GM21717 (cell line): ENCODE measurements around the gene UNC80.
A peak's percentile ranks its signal among the peaks of the same experiment; 100 is the strongest.

Source experiments
- ATAC-seq: cut with Tn5 transposase; IDR thresholded peaks from one replicate; pipeline ENCODE4 v1.9.1; 2021; ENCODE audit warnings: mild to moderate bottlenecking, moderate library complexity; ENCODE audit not compliant: unreplicated experiment

The UNC80 gene

GRCh38 chr2:209808521-209808920 lies 36.9 kb downstream of the UNC80 start:
- ATAC-seq = no peak

GRCh38 chr2:209809256-209809655 lies 37.6 kb downstream of the UNC80 start:
- ATAC-seq = no peak

GRCh38 chr2:209817844-209818271 lies 46.2 kb downstream of the UNC80 start:
- no peak for ATAC-seq

- no peak for ATAC-seq
Observed at GRCh38 chr2:209818939-209819338, 47.3 kb downstream of the UNC80 start.

- no peak for ATAC-seq
Observed at GRCh38 chr2:209821806-209822205, 50.2 kb downstream of the UNC80 start.

GRCh38 chr2:209823484-209823883 lies 51.9 kb downstream of the UNC80 start:
- ATAC-seq = no peak

- no peak for ATAC-seq
Observed at GRCh38 chr2:209824391-209824790, 52.8 kb downstream of the UNC80 start.

- ATAC-seq = no peak
Observed at GRCh38 chr2:209830722-209831465, 59.3 kb downstream of the UNC80 start.

- ATAC-seq = no peak
Observed at GRCh38 chr2:209834767-209835166, 63.1 kb downstream of the UNC80 start.

- no peak for ATAC-seq
Observed at GRCh38 chr2:209840434-209840833, 68.8 kb downstream of the UNC80 start.

GRCh38 chr2:209845666-209846065 lies 74.0 kb downstream of the UNC80 start:
- no peak for ATAC-seq

- no peak for ATAC-seq
Observed at GRCh38 chr2:209864716-209865295, 93.2 kb downstream of the UNC80 start.

- ATAC-seq = no peak
Observed at GRCh38 chr2:209868271-209868994, 96.8 kb downstream of the UNC80 start.

GRCh38 chr2:209870067-209870466 lies 98.4 kb downstream of the UNC80 start:
- no peak for ATAC-seq

- peak; percentile 65 for ATAC-seq
Observed at GRCh38 chr2:209872675-209873074, 101.0 kb downstream of the UNC80 start.

GRCh38 chr2:209875270-209875669 lies 103.6 kb downstream of the UNC80 start:
- ATAC-seq = no peak

- no peak for ATAC-seq
Observed at GRCh38 chr2:209876211-209876610, 104.6 kb downstream of the UNC80 start.

GRCh38 chr2:209878701-209879100 lies 107.1 kb downstream of the UNC80 start:
- no peak for ATAC-seq

GRCh38 chr2:209900638-209901037 lies 129.0 kb downstream of the UNC80 start:
- peak; percentile 33 for ATAC-seq

- no peak for ATAC-seq
Observed at GRCh38 chr2:209901172-209901571, 129.5 kb downstream of the UNC80 start.

- ATAC-seq = no peak
Observed at GRCh38 chr2:209905691-209906090, 134.1 kb downstream of the UNC80 start.

GRCh38 chr2:209907746-209908145 lies 136.1 kb downstream of the UNC80 start:
- no peak for ATAC-seq
